Vagina (tissue), 2 donors: ENCODE measurements around the gene STX5. TPM values are rescaled to one million over a fixed set of nuclear protein-coding genes. Genes with fewer than 3 reads are reported as not detected.
A peak's percentile ranks its signal among the peaks of the same experiment; 100 is the strongest.

Source experiments
- DNase-seq, 2 donors: peaks; one replicate each; pipeline ENCODE4 v3.0.0-alpha.2; 2017; ENCODE audit errors: extremely low spot score in 2 of 2
- H3K27ac ChIP-seq: fragments of 200-600 bp; sonication (generic); one replicate; pipeline ENCODE4 v1.5.1; 2019
- H3K27me3 ChIP-seq: fragments of 200-600 bp; sonication (generic); one replicate; pipeline ENCODE4 v1.5.1; 2019
- H3K36me3 ChIP-seq, 2 donors: fragments of 200-600 bp; sonication (generic); one replicate each; pipeline ENCODE4 v1.5.1; 2017 to 2019
- H3K4me1 ChIP-seq: fragments of 200-600 bp; sonication (generic); one replicate; pipeline ENCODE4 v1.5.1; 2019
- H3K4me3 ChIP-seq, 2 donors: fragments of 200-600 bp; sonication (generic); 1 replicate in 1 of 2; 2 replicates in 1 of 2; pipeline ENCODE4 v1.5.1; 2016 to 2019
- H3K9me3 ChIP-seq: fragments of 200-600 bp; sonication (generic); one replicate; pipeline ENCODE4 v1.5.1; 2019
- CTCF ChIP-seq, 3 experiments: fragments of 450-650 bp in 2 of 3; fragments of 200-600 bp in 1 of 3; sonication (generic) in 1 of 3; IDR thresholded peaks; one replicate each; pipeline ENCODE4 v1.5.1; 2017 to 2019; ENCODE audit warnings: antibody characterized with exemption in 3 of 3, mild to moderate bottlenecking in 2 of 3, moderate library complexity in 2 of 3
- POLR2A ChIP-seq, 2 donors: fragments of 450-650 bp; IDR thresholded peaks; one replicate each; pipeline ENCODE4 v1.6.1; 2017; ENCODE audit warnings: antibody characterized with exemption in 2 of 2, mild to moderate bottlenecking in 2 of 2, moderate library complexity in 2 of 2
- POLR2AphosphoS5 ChIP-seq, 2 donors: sonication (generic); formaldehyde crosslinking; IDR thresholded peaks; one replicate each; pipeline ENCODE4 v1.9.0; 2017; ENCODE audit warnings: antibody characterized with exemption in 2 of 2, mild to moderate bottlenecking in 2 of 2, low read depth in 1 of 2; ENCODE audit not compliant: insufficient read depth in 1 of 2
- intact Hi-C: fragments of 100-400 bp; cut with DNase I; formaldehyde crosslinking; loops from one replicate; pipeline ENCODE4 v1.15.1; 2023
- total RNA-seq: library from RNA; depleted of rRNA; stranded (reverse); fragments of >200 nt; gene quantifications from one replicate; pipeline ENCODE4 v1.2.3, GENCODE V29; 2016

STX5 gene
- total RNA-seq, 1 donor from 2014 or later, result 35.6 TPM

DNA sequence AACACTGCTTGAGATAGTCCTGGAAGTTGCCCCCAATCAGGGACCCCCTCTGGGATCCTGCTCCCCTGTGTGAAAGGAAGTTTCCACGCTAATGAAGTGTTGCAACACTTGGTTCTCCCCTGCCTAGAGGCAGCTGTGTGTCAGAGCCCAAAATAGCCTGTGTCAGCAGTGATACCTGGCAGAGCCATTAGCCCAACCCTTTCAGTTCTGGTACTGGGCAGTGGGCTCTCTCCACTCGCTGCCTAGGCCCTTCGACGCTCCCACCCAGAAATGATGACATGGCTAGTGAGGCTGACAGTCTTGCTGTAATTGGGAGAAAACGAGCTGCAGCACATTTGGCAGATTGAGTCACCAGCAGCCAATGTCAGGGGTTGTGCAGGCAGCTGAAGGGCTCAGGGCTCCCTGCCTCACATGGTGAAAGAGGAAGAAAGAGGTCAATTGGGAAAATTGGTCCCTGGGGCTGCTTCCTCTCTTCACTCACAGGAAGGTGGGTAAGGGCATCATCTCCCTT lies 25.2 kb downstream of the STX5 start:
- DNase-seq, result no peak

DNA sequence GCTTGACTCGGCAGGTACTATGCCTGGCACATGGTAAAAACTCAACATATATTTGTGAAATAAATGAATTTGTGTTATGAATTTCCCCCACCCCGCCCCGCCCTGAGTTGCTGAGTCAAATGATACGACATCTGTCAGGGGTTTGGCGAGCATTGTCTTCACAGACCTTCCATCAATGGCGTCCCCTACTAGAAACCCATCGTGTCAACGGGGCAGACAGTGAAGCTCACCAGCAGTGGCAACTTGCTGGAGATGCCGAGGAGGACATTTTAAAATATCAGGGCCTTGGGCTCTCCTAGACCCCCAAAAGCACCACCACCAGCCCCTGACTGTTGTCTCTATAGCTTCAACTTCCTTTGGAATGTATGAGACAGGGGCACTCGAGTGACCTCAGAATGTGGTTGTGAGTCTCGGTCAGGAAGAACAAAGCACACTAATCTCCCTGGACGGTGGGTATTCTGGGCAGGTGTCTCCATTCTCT lies 25.9 kb downstream of the STX5 start:
- peaks cover 45% of the 10 kb centered on the region for H3K4me1 ChIP-seq
- TF ChIP-seq POLR2A (IDR thresholded peaks at IDR 0.05) (no peak), CTCF (IDR thresholded peaks at IDR 0.05) (no peak), POLR2AphosphoS5 (IDR thresholded peaks at IDR 0.05; ENCODE audit: insufficient read depth in 1 of 2, low read depth in 1 of 2) (no peak)
- H3K27me3 ChIP-seq, result no peaks in the 10 kb centered on the region
- peak overlapping the region; percentile 93 for H3K27ac ChIP-seq
- intact Hi-C loops, result no loop called here
- no peaks in the 10 kb centered on the region for H3K9me3 ChIP-seq
- H3K4me3 ChIP-seq, result peak overlapping the region; percentile 77 to 85
- no peak for DNase-seq
- peaks cover 6 to 32% of the 10 kb centered on the region in 2 donors for H3K36me3 ChIP-seq

More for the DNA sequence above, 25.2 kb downstream of the STX5 start:
- no peak overlapping the region for H3K4me3 ChIP-seq
- H3K36me3 ChIP-seq, result peaks cover 6 to 25% of the 10 kb centered on the region in 2 donors
- H3K4me1 ChIP-seq, result peaks cover 45% of the 10 kb centered on the region
- TF ChIP-seq CTCF (IDR thresholded peaks at IDR 0.05) (no peak), POLR2A (IDR thresholded peaks at IDR 0.05) (no peak), POLR2AphosphoS5 (IDR thresholded peaks at IDR 0.05; ENCODE audit: insufficient read depth in 1 of 2, low read depth in 1 of 2) (peak; percentile 22 to 58)
- peak overlapping the region; percentile 93 for H3K27ac ChIP-seq
- H3K27me3 ChIP-seq, result no peaks in the 10 kb centered on the region
- intact Hi-C loops, result no loop called here
- no peaks in the 10 kb centered on the region for H3K9me3 ChIP-seq

DNA sequence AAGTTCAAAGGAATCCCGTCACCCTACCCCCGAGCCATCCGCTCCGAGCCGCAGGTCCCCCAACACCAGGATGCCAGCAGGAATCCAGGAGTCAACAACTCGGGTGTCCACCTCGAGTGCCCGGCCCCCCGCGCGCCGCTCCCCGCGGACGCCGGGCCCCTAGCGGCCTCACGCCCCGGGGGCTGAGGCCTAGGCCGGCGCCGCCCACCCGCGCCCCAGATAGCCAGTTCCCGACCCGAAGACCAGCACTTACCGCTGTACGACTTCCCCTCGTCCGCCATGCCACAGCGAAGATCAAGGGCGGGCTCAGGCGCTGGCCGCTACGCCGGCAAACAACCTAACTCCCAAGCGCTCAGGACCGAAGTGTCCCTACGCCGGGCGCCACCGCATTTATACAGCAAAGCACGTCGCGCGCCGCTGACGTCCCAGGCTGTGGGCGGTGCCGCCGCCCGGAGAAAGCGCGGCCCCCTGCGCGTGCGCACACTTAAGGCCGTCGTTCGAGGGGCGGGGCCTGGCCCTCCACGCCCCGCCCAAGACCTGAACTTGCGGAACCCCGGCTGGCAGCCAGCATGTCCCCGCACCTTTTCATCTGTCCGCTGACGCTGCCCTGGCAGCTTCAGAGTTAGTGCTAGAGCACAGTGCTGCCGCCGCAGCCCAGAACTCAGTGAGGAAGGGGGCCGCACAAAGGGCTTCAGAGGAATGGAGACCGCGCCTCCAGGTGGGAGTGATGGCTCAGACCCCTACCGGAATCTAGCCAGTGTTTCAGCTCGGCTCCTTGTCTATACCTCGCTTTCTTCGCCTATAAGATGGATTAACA lies 26.6 kb downstream of the STX5 start, which contains the start of gene NXF1:
Gene NXF1 (minus strand): TSS at position 365 of the 817 bp plus-strand sequence. CDS start 84 bp downstream, at position 281.
- Histone ChIP-seq H3K36me3 (peaks cover 6 to 39% of the 10 kb centered on the region in 2 donors), H3K4me3 (peak within 1 kb of the TSS; percentile 77 to 85), H3K9me3 (no peaks in the 10 kb centered on the region), H3K27ac (peak within 1 kb of the TSS; percentile 93), H3K27me3 (no peaks in the 10 kb centered on the region), H3K4me1 (peaks cover 45% of the 10 kb centered on the region)
- peak in 1 of 2 donors; percentile 95 for DNase-seq
- TF ChIP-seq CTCF (IDR thresholded peaks at IDR 0.05) (peak in 1 of 3 experiments; percentile 5), POLR2A (IDR thresholded peaks at IDR 0.05) (peak; percentile 49 to 98), POLR2AphosphoS5 (IDR thresholded peaks at IDR 0.05; ENCODE audit: insufficient read depth in 1 of 2, low read depth in 1 of 2) (peak; percentile 95 to 100)
- intact Hi-C loops, result no loop called here

DNA sequence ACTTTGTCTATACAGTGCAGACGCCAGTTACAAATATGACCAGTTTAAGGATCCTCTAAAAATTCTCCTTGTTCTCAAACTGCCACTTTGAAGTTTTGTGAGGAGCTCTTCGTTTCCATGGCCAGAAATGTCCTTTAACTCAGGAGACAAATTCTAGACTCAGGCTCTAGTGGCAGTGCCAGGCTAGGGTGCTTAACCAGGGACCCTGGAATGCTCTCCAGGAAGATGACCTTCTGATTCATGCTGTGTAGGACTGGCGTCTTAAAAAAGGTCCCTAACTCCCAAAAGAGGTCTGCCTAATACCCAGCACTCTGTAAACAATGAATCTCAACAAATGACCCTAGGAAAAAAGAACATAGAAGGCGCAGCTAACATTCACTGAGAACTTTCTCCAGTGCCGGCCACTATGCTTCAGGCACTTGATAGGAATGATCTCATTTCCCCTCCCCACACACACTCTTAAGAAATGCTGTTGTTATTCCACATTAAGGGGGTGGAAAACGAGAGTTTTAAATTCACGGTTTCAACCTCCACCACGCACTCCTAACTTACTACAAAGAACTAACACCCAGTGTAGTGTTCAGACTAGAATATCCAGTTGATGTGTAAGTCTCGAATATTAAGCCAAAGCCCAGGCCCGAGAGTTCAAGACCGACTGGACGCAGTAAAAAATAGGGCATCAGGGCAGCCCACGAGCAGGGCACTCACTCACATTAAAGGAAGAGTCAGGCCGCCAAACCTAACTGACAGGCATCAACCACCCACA lies 27.4 kb downstream of the STX5 start:
- Histone ChIP-seq H3K27ac (peak overlapping the region; percentile 93), H3K27me3 (no peaks in the 10 kb centered on the region), H3K36me3 (peaks cover 6 to 47% of the 10 kb centered on the region in 2 donors), H3K4me1 (peaks cover 45% of the 10 kb centered on the region), H3K4me3 (peak overlapping the region; percentile 77 to 85), H3K9me3 (no peaks in the 10 kb centered on the region)
- DNase-seq, result no peak
- intact Hi-C loops, result loop anchor here (5.0 kb wide), 1 partner anchor 33 kb away; the partner anchor contains the start of gene WDR74
- TF ChIP-seq CTCF (IDR thresholded peaks at IDR 0.05), result no peak
- TF ChIP-seq POLR2A (IDR thresholded peaks at IDR 0.05), result no peak
- no peak for TF ChIP-seq POLR2AphosphoS5 (IDR thresholded peaks at IDR 0.05; ENCODE audit: insufficient read depth in 1 of 2, low read depth in 1 of 2)
